Prostate gland (tissue), 2 donors: ENCODE data around the gene RBM19. TPM values are rescaled to one million over a fixed set of nuclear protein-coding genes. Genes with fewer than 3 reads are reported as not detected.

ENCODE experiments used
- DNase-seq: peaks from one replicate; pipeline ENCODE4 v3.0.0-alpha.2; 2019; ENCODE audit warnings: low spot score
- H3K27ac ChIP-seq, 2 donors: fragments of 200-600 bp; sonication (generic); 2 replicates each; pipeline ENCODE4 v1.5.1; 2017 to 2019
- H3K27me3 ChIP-seq: fragments of 200-600 bp; sonication (generic); replicated peaks from 2 replicates; pipeline ENCODE4 v1.5.1; 2019; ENCODE audit not compliant: insufficient read depth
- H3K36me3 ChIP-seq, 2 donors: fragments of 200-600 bp; sonication (generic); 1 replicate in 1 of 2; 2 replicates in 1 of 2; pipeline versions ENCODE4 v1.5.1 to v1.8.1; 2017 to 2019
- H3K4me1 ChIP-seq: fragments of 200-600 bp; sonication (generic); replicated peaks from 2 replicates; pipeline ENCODE4 v1.5.1; 2019
- H3K4me3 ChIP-seq, 2 donors: fragments of 200-600 bp; sonication (generic); 2 replicates each; pipeline ENCODE4 v1.5.1; 2017 to 2019
- H3K9me3 ChIP-seq: fragments of 200-600 bp; sonication (generic); 2 replicates; pipeline ENCODE4 v1.5.1; 2017
- CTCF ChIP-seq, 4 experiments: fragments of 200-600 bp in 2 of 4; fragments of 450-650 bp in 2 of 4; sonication (generic) in 2 of 4; IDR thresholded peaks; 1 replicate in 3 of 4; 2 replicates in 1 of 4; pipeline ENCODE4 v1.5.1; 2016 to 2019; ENCODE audit warnings: antibody characterized with exemption in 4 of 4, mild to moderate bottlenecking in 2 of 4, moderate library complexity in 2 of 4
- POLR2A ChIP-seq: fragments of 450-650 bp; IDR thresholded peaks from one replicate; pipeline ENCODE4 v1.6.1; 2016; ENCODE audit warnings: antibody characterized with exemption, mild to moderate bottlenecking
- POLR2AphosphoS5 ChIP-seq: sonication (generic); formaldehyde crosslinking; IDR thresholded peaks from one replicate; pipeline ENCODE4 v1.6.1; 2017; ENCODE audit warnings: antibody characterized with exemption
- WGBS: methylation state at CpG from one replicate; pipeline ENCODE4 v1.1.5; 2018; 5-methylcytosine and 5-hydroxymethylcytosine counted together
- intact Hi-C: fragments of 100-400 bp; cut with DNase I; formaldehyde crosslinking; loops from one replicate; pipeline ENCODE4 v1.14.2; 2022
- total RNA-seq, 2 donors: library from RNA; depleted of rRNA; stranded (reverse); fragments of >200 nt; gene quantifications; one replicate each; pipeline ENCODE4 v1.1.0, GENCODE V29; 2016

Gene RBM19
- total RNA-seq, 2 donors from 2014 or later = 27.2 to 49.9 TPM

DNA sequence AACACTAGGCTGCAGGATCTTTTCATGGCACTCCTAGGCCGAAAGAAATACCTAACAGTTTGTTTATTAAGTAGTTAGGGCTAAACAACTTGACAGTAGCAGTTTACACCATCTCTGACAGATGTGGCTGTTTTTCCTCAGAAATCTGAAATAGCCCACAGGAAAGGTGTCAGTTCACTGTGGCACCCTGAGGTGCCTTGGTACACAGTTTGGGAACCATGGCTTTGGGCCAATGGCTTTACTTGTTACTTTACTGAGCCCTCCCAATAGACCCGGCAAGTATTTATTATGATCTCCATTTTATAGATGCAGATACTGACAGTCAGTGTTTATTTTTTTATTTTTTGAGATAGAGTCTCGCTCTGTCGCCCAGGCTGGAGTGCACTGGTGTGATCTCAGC is 69.3 kb downstream of the RBM19 start:
- Histone ChIP-seq H3K4me1 (no peaks in the 10 kb centered on the region), H3K9me3 (no peaks in the 10 kb centered on the region), H3K36me3 (no peaks in the 10 kb centered on the region), H3K4me3 (no peak overlapping the region), H3K27ac (no peak overlapping the region), H3K27me3 (no peaks in the 10 kb centered on the region)
- intact Hi-C loops = no loop called here
- DNase-seq = no peak
- WGBS = 91% methylated on average over 4 of the region's 4 CpGs
- TF ChIP-seq CTCF (IDR thresholded peaks at IDR 0.05) = no peak
- no peak for TF ChIP-seq POLR2A
- no peak for TF ChIP-seq POLR2AphosphoS5

- 73% methylated on average over 7 of the region's 7 CpGs for WGBS
- Histone ChIP-seq H3K27me3 (no peaks in the 10 kb centered on the region), H3K4me1 (no peaks in the 10 kb centered on the region), H3K36me3 (no peaks in the 10 kb centered on the region), H3K27ac (no peak overlapping the region), H3K4me3 (no peak overlapping the region), H3K9me3 (no peaks in the 10 kb centered on the region)
- intact Hi-C loops = no loop called here
- no peak for TF ChIP-seq POLR2AphosphoS5
- no peak for TF ChIP-seq CTCF (IDR thresholded peaks at IDR 0.05)
- TF ChIP-seq POLR2A = no peak
- DNase-seq = no peak
Observed at GRCh38 chr12:113896194-113896593, 69.9 kb downstream of the RBM19 start.

DNA sequence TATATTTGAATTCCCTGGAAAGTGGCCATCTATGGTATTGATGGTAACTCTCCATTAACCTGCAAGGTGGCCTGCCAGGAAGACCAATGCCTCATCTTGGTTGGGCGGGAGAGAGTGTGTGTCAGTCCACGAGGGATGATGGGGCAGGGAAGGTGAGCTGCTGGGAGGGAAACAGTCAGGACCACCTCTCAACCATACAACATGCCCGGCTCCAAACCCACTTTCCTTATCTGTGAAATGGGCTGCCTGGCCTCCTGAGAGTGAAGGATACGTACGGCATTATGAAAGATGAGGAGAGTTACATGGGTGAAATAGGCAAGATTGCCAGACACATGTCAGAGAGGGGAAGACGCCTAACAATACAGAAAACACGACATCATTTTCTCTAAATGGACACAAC is 70.9 kb downstream of the RBM19 start:
- H3K9me3 ChIP-seq = no peaks in the 10 kb centered on the region
- intact Hi-C loops = no loop called here
- H3K27ac ChIP-seq = no peak overlapping the region
- no peak overlapping the region for H3K4me3 ChIP-seq
- TF ChIP-seq CTCF (IDR thresholded peaks at IDR 0.05) (no peak), POLR2A (no peak), POLR2AphosphoS5 (no peak)
- no peaks in the 10 kb centered on the region for H3K36me3 ChIP-seq
- H3K27me3 ChIP-seq = no peaks in the 10 kb centered on the region
- DNase-seq = no peak
- H3K4me1 ChIP-seq = no peaks in the 10 kb centered on the region
- 96% methylated on average over 7 of the region's 7 CpGs for WGBS

DNA sequence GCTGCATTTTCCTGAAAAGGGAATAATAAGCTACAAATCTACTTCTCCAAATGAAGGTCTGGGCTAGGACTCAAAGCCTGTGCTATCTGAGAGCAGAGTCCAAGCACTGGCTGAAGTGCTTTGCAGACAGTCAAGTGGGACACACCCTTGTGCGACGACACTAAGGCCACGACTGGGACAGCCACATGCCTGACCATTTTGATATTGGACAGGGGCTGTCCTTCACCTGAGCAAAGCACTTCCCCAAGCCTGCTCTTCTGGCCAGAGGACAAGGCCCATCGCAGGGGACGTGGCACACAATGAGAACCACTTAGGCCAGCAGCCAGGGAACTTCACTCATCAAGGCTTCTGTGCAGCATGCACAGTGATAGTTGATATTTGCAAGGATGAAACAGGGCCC is 71.4 kb downstream of the RBM19 start:
- H3K4me1 ChIP-seq = no peaks in the 10 kb centered on the region
- no peaks in the 10 kb centered on the region for H3K9me3 ChIP-seq
- DNase-seq = no peak
- no peak overlapping the region for H3K4me3 ChIP-seq
- intact Hi-C loops = no loop called here
- no peaks in the 10 kb centered on the region for H3K27me3 ChIP-seq
- TF ChIP-seq CTCF (IDR thresholded peaks at IDR 0.05) (no peak), POLR2A (no peak), POLR2AphosphoS5 (no peak)
- WGBS = 84% methylated on average over 5 of the region's 5 CpGs
- no peak overlapping the region for H3K27ac ChIP-seq
- H3K36me3 ChIP-seq = no peaks in the 10 kb centered on the region

DNA sequence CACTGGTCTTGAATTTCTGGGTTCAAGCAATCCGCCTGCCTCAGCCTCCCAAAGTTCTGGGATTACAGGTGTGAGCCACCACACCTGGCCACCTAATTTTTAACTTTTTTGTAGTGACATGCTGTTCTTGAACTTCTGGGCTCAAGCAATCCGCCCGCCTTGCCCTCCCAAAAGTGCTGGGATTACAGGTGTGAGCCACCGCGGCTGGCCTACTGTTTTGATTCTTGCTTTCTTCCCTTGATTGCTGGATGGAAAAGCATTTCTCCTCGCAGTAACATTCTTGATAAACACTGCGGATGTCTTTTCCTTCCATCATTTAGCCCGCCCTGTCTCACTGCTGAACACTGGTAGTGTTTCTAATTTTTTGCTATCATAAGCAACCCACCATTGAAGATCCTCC is 72.9 kb downstream of the RBM19 start:
- no peaks in the 10 kb centered on the region for H3K27me3 ChIP-seq
- no peak overlapping the region for H3K4me3 ChIP-seq
- H3K36me3 ChIP-seq = no peaks in the 10 kb centered on the region
- no peaks in the 10 kb centered on the region for H3K4me1 ChIP-seq
- intact Hi-C loops = no loop called here
- 97% methylated on average over 8 of the region's 8 CpGs for WGBS
- H3K27ac ChIP-seq = no peak overlapping the region
- no peak for DNase-seq
- TF ChIP-seq POLR2A (no peak), POLR2AphosphoS5 (no peak), CTCF (IDR thresholded peaks at IDR 0.05) (no peak)
- H3K9me3 ChIP-seq = no peaks in the 10 kb centered on the region
